Adrenal gland (tissue), 5 donors: ENCODE measurements around the gene HEATR5A.

Source experiments
- POLR2A ChIP-seq, 2 donors: fragments of 450-650 bp; IDR thresholded peaks; one replicate each; pipeline ENCODE4 v1.6.1; 2017; ENCODE audit warnings: antibody characterized with exemption in 2 of 2, mild to moderate bottlenecking in 2 of 2, moderate library complexity in 1 of 2
- TF ChIP-seq, protein P1 (sequence below), 6 experiments: fragments of 450-650 bp in 4 of 6; fragments of 200-600 bp in 2 of 6; sonication (generic) in 1 of 6; IDR thresholded peaks; 1 replicate in 5 of 6; 2 replicates in 1 of 6; pipeline versions ENCODE4 v1.5.1 to v1.8.0; 2016 to 2021; ENCODE audit warnings: antibody characterized with exemption in 6 of 6, mild to moderate bottlenecking in 2 of 6, moderate library complexity in 1 of 6
- donor health status: DM: no; HTN: no; CAD: no.

DNA sequence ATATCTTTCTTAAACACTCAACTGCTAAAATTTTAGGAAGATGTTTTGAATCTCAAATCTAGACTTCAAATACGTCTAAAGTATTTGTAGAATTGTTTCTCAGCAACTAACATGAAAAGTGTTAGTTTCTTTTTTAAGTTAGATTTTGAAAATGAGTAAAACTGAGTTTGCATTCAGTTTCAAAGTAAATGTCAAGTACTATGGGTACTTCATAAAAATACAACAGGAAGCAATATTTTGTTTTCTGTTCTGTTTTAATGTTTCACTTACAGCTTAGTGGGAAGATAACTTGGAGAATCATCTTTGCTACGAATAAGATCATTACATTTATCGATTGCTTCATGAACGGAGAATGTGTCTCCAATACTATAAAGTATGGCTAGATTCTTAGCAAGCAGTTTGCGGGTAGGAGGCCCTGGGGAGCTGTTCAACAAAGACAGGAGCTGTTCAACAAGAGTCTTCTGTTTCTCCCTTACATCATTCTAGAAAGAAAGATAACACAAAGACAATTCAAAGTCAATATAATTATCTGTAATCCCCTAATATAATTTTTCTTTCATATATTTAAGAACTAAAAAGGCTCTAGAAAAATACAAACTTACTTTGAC, 20.2 kb downstream of the HEATR5A start:
- TF ChIP-seq, protein P1, sequence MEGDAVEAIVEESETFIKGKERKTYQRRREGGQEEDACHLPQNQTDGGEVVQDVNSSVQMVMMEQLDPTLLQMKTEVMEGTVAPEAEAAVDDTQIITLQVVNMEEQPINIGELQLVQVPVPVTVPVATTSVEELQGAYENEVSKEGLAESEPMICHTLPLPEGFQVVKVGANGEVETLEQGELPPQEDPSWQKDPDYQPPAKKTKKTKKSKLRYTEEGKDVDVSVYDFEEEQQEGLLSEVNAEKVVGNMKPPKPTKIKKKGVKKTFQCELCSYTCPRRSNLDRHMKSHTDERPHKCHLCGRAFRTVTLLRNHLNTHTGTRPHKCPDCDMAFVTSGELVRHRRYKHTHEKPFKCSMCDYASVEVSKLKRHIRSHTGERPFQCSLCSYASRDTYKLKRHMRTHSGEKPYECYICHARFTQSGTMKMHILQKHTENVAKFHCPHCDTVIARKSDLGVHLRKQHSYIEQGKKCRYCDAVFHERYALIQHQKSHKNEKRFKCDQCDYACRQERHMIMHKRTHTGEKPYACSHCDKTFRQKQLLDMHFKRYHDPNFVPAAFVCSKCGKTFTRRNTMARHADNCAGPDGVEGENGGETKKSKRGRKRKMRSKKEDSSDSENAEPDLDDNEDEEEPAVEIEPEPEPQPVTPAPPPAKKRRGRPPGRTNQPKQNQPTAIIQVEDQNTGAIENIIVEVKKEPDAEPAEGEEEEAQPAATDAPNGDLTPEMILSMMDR (IDR thresholded peaks at IDR 0.05), result no peak
- TF ChIP-seq POLR2A (IDR thresholded peaks at IDR 0.05), result no peak
